HFFc6 (cell line): ENCODE data around the gene SMPD1. TPM values are rescaled to one million over a fixed set of nuclear protein-coding genes. Genes with fewer than 3 reads are reported as not detected.

Source experiments
- DNase-seq: peaks from one replicate; pipeline ENCODE4 v3.0.0-alpha.2; 2018
- H3K27ac Mint-ChIP-seq: 2 replicates; pipeline ENCODE4 v1.8.0; 2020; ENCODE audit warnings: mild to moderate bottlenecking, mixed read lengths
- H3K27me3 Mint-ChIP-seq: 2 replicates; pipeline ENCODE4 v1.8.0; 2021; ENCODE audit warnings: mild to moderate bottlenecking, moderate library complexity, mixed read lengths; ENCODE audit not compliant: insufficient read depth
- H3K36me3 Mint-ChIP-seq: 2 replicates; pipeline ENCODE4 v1.8.0; 2021; ENCODE audit warnings: low read depth, mixed read lengths
- H3K4me1 Mint-ChIP-seq: 2 replicates; pipeline ENCODE4 v1.8.0; 2020; ENCODE audit warnings: low read depth, mixed read lengths
- H3K4me3 Mint-ChIP-seq: 2 replicates; pipeline ENCODE4 v1.8.0; 2020; ENCODE audit warnings: mild to moderate bottlenecking, moderate library complexity, mixed read lengths
- H3K9me3 Mint-ChIP-seq: 2 replicates; pipeline ENCODE4 v1.8.0; 2020; ENCODE audit warnings: mild to moderate bottlenecking, mixed read lengths
- long read RNA-seq: library from polyadenylated mRNA; unstranded; transcript quantifications from one replicate; pipeline ENCODE4 v2.0.0, GENCODE V29; 2019
- total RNA-seq, 6 experiments: library from RNA; stranded (reverse); fragmentation: NEBNext Ultra II Directional; extraction: Animal tissue kit (Norgen Biotek cat#: 25700); gene quantifications; 2 replicates in 1 of 6; 3 replicates in 5 of 6; pipeline ENCODE4 v1.2.3, GENCODE V29; 2021
- TF ChIP-seq, protein P1 (sequence below): fragments of 200-600 bp; sonication (generic); IDR thresholded peaks from 2 replicates; pipeline ENCODE4 v1.5.0; 2021; ENCODE audit warnings: antibody characterized with exemption, mild to moderate bottlenecking

The SMPD1 gene
- total RNA-seq: 100 to 1,000 TPM; 117 to 145 (median 123) TPM
- long read RNA-seq, partial matches to known transcripts: 14 of 21 reads
- long read RNA-seq, other reads (novel, unspliced or antisense): 4 of 21 reads

DNA sequence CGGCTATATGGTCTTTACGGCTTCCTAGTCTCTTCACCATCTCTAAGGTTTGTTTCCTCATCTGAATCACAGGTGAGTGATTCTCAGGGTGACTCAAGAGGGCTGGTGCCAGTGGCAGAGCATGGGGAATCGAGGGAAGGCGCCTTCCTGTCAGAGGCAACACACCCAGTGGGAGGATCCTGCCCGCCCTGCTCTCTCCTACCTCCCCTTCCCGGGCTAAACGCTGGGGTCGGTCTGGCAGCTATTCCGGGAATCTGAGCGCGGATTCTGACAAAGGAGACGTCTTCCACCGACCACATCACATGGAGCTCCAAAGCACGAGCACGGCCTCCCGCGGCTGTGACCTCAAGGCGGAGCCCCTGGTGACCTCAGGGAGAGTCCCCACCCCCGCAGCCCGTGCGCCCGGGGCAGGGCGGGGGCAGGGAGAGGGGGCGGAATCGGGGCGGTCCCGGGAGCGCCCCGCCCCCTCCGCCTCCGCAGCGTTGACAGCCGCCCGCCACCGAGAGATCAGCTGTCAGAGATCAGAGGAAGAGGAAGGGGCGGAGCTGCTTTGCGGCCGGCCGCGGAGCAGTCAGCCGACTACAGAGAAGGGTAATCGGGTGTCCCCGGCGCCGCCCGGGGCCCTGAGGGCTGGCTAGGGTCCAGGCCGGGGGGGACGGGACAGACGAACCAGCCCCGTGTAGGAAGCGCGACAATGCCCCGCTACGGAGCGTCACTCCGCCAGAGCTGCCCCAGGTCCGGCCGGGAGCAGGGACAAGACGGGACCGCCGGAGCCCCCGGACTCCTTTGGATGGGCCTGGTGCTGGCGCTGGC, at the start of gene SMPD1:
SMPD1 (plus strand) TSS at position 570 of the 813 bp plus-strand sequence; CDS start at position 695, 125 bp downstream.
- Mint-ChIP-seq H3K27me3 (no peaks in the 10 kb centered on the region), H3K4me3 (peak within 1 kb of the TSS; percentile 92), H3K27ac (peak within 1 kb of the TSS; percentile 92)

DNA sequence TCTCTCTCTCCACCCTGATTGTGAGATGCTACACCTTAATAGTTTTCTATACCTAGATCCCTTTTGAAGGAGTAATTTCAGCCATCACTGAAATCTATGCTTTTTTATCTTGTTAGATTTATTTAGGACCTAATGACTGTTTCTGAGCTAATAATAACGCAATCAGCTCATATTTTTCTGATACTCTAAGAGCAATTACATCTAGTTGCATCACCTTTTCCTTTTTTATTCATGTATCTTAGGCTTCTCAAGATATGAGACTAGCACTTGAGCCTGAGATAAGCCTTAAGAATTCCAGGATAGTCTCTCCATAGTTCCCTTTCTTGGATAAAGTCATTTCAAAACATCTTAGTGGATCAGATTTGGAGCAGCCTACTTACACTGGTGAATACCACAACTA, 44.9 kb upstream of the SMPD1 start:
- Mint-ChIP-seq H3K9me3 (no peaks in the 10 kb centered on the region), H3K36me3 (no peaks in the 10 kb centered on the region), H3K27ac (no peak overlapping the region), H3K27me3 (no peaks in the 10 kb centered on the region; the same call in 1 of the 2 replicates), H3K4me3 (no peak overlapping the region), H3K4me1 (no peaks in the 10 kb centered on the region)
- DNase-seq: no peak
- TF ChIP-seq, protein P1, sequence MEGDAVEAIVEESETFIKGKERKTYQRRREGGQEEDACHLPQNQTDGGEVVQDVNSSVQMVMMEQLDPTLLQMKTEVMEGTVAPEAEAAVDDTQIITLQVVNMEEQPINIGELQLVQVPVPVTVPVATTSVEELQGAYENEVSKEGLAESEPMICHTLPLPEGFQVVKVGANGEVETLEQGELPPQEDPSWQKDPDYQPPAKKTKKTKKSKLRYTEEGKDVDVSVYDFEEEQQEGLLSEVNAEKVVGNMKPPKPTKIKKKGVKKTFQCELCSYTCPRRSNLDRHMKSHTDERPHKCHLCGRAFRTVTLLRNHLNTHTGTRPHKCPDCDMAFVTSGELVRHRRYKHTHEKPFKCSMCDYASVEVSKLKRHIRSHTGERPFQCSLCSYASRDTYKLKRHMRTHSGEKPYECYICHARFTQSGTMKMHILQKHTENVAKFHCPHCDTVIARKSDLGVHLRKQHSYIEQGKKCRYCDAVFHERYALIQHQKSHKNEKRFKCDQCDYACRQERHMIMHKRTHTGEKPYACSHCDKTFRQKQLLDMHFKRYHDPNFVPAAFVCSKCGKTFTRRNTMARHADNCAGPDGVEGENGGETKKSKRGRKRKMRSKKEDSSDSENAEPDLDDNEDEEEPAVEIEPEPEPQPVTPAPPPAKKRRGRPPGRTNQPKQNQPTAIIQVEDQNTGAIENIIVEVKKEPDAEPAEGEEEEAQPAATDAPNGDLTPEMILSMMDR: no peak

More for the DNA sequence above, at the start of gene SMPD1:
- Mint-ChIP-seq H3K4me1 (peaks cover 47% of the 10 kb centered on the region), H3K36me3 (peaks cover 5% of the 10 kb centered on the region), H3K9me3 (no peaks in the 10 kb centered on the region)
- TF ChIP-seq, protein P1: no peak
- DNase-seq: peak; percentile 77

- DNase-seq: no peak
- Mint-ChIP-seq H3K9me3 (no peaks in the 10 kb centered on the region), H3K27ac (no peak overlapping the region), H3K36me3 (no peaks in the 10 kb centered on the region), H3K4me3 (no peak overlapping the region), H3K4me1 (peaks cover 12% of the 10 kb centered on the region), H3K27me3 (peaks cover 1% of the 10 kb centered on the region; the same call in 1 of the 2 replicates)
- TF ChIP-seq, protein P1: no peak
Observed at GRCh38 chr11:6350043-6350442, 40.2 kb upstream of the SMPD1 start.

GRCh38 chr11:6350486-6350885, 39.8 kb upstream of the SMPD1 start:
- Mint-ChIP-seq H3K9me3 (no peaks in the 10 kb centered on the region), H3K27me3 (peaks cover 1% of the 10 kb centered on the region; the same call in 1 of the 2 replicates)

DNA sequence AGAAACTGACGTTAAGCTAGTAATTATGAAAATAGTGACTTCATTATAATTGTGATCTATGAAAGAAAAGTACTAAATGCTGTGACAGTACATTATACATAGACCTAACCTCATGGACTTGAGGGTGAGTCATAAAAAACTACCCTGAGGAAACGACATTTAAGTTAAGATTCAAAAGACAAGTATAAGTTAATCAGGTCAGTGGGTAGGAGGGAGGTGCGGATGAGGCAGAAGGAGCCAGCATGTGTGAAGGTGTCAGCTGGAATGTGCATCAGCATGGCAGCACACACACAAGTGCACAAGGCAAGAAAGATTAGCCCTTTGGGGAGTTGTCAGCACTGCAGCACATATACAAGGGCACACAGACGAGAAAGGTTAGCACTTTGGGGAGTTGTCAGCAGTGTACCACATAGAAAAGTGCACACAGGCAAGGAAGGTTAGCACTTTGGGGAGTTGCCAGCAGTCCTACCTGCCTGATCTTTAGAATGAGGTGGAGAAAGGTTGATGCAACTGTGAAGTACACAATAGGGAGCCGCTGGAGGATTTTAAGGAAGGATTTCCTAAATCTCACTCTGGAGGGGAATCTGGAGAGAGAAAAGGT, 38.4 kb upstream of the SMPD1 start:
- Mint-ChIP-seq H3K9me3 (no peaks in the 10 kb centered on the region), H3K4me1 (peaks cover 20% of the 10 kb centered on the region), H3K36me3 (no peaks in the 10 kb centered on the region), H3K27ac (no peak overlapping the region), H3K4me3 (no peak overlapping the region), H3K27me3 (peaks cover 1% of the 10 kb centered on the region; the same call in 1 of the 2 replicates)
- TF ChIP-seq, protein P1: no peak
- no peak for DNase-seq

More at GRCh38 chr11:6350486-6350885, 39.8 kb upstream of the SMPD1 start:
- Mint-ChIP-seq H3K4me3 (no peak overlapping the region), H3K36me3 (no peaks in the 10 kb centered on the region), H3K4me1 (peaks cover 12% of the 10 kb centered on the region), H3K27ac (no peak overlapping the region)
- DNase-seq: no peak
- TF ChIP-seq, protein P1: no peak
